A549 (cell line): ENCODE measurements around the gene OSBPL2.

ENCODE experiments used
- CTCF ChIP-seq: fragments of >200 bp; sonication (Bioruptor Twin); formaldehyde crosslinking; IDR thresholded peaks from 3 replicates; pipeline ENCODE4 v1.5.1; 2016
- EHMT2 ChIP-seq: fragments of 200-600 bp; sonication (generic); IDR thresholded peaks from 2 replicates; pipeline ENCODE4 v1.6.1; 2016; ENCODE audit warnings: antibody characterized with exemption, low read depth, mild to moderate bottlenecking, moderate library complexity
- EP300 ChIP-seq, 2 experiments: fragments of >200 bp; sonication (Bioruptor Twin); formaldehyde crosslinking; IDR thresholded peaks; 2 replicates in 1 of 2; 3 replicates in 1 of 2; pipeline ENCODE4 v1.6.1; 2016 to 2017
- ESRRA ChIP-seq: fragments of 150-350 bp; IDR thresholded peaks from 2 replicates; pipeline ENCODE4 v1.6.1; 2014; ENCODE audit warnings: mild to moderate bottlenecking, low read length, borderline replicate concordance
- HDAC2 ChIP-seq: fragments of 200-600 bp; sonication (generic); IDR thresholded peaks from 2 replicates; pipeline ENCODE4 v1.6.1; 2016
- MAZ ChIP-seq: fragments of 150-350 bp; IDR thresholded peaks from 2 replicates; pipeline ENCODE4 v1.6.1; 2014; ENCODE audit warnings: antibody characterized with exemption, low read depth, low read length, borderline replicate concordance
- PBX3 ChIP-seq: IDR thresholded peaks from 2 replicates; pipeline ENCODE4 v1.6.1; 2012
- POLR2AphosphoS2 ChIP-seq: conservative IDR thresholded peaks from 2 replicates; pipeline ENCODE4 v1.6.1; 2012; ENCODE audit warnings: low read length, improper control_type of control experiment, inconsistent platforms
- TFCP2L1 ChIP-seq: fragments of 250-450 bp; sonication (Bioruptor Pico); IDR thresholded peaks from 2 replicates; pipeline ENCODE4 v1.5.0; 2021; ENCODE audit warnings: mild to moderate bottlenecking

GRCh38 chr20:62313021-62313420 is 74.7 kb downstream of the OSBPL2 start:
- no peak for TF ChIP-seq CTCF
- no peak for TF ChIP-seq TFCP2L1
- TF ChIP-seq ESRRA, result no peak
- TF ChIP-seq PBX3, result no peak
- no peak for TF ChIP-seq EHMT2
- no peak for TF ChIP-seq POLR2AphosphoS2
- TF ChIP-seq MAZ, result no peak
- no peak for TF ChIP-seq HDAC2
- no peak for TF ChIP-seq EP300 (IDR thresholded peaks at IDR 0.05)
